Endometrium (tissue), 2 donors: Measurements from ENCODE around the gene ANO7.
A peak's percentile ranks its signal among the peaks of the same experiment; 100 is the strongest.

ENCODE experiments used
- FAIRE-seq: peaks from 2 replicates; lab custom pipeline; 2012; peaks lifted over from hg19 to GRCh38; lab: Jason Lieb, UNC
- donor health status: control.
- donor health status: control.

The ANO7 gene, protein sequence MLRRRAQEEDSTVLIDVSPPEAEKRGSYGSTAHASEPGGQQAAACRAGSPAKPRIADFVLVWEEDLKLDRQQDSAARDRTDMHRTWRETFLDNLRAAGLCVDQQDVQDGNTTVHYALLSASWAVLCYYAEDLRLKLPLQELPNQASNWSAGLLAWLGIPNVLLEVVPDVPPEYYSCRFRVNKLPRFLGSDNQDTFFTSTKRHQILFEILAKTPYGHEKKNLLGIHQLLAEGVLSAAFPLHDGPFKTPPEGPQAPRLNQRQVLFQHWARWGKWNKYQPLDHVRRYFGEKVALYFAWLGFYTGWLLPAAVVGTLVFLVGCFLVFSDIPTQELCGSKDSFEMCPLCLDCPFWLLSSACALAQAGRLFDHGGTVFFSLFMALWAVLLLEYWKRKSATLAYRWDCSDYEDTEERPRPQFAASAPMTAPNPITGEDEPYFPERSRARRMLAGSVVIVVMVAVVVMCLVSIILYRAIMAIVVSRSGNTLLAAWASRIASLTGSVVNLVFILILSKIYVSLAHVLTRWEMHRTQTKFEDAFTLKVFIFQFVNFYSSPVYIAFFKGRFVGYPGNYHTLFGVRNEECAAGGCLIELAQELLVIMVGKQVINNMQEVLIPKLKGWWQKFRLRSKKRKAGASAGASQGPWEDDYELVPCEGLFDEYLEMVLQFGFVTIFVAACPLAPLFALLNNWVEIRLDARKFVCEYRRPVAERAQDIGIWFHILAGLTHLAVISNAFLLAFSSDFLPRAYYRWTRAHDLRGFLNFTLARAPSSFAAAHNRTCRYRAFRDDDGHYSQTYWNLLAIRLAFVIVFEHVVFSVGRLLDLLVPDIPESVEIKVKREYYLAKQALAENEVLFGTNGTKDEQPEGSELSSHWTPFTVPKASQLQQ

DNA sequence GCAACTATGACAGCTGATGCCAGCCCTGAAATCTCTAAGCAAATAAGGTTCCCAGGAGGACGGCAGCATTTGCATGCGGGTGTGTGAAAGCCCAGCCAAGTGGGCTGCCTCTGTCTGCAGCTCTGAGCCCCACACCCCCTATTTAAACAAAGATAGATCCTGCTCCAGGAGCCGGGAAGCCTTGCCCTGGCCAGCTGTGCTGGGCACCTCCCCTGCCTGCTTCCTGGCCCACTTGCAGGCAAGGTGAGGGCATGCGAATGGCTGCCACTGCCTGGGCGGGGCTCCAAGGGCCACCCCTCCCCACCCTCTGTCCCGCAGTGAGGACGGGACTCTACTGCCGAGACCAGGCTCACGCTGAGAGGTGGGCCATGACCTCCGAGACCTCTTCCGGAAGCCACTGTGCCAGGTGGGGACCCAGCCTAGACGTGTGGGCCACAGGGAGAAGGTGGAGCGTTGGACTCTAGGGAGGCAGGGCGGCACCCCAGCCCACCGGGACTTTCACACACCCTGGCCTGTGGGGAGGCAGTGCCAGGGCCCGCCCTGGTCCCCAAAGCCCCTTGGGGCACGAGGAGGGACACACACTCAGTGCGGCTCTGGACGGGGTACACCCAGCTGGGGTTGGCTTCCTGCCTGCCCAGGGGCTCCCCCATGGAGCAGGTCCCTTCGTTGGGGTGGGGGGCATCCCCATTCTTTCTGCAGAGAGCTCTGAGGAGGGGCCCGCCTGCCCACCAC, at the start of gene ANO7:
ANO7 (plus strand) TSS at position 317 of the 732 bp plus-strand sequence. CDS start 1,387 bp downstream, outside the sequence.
- no peak for FAIRE-seq

DNA sequence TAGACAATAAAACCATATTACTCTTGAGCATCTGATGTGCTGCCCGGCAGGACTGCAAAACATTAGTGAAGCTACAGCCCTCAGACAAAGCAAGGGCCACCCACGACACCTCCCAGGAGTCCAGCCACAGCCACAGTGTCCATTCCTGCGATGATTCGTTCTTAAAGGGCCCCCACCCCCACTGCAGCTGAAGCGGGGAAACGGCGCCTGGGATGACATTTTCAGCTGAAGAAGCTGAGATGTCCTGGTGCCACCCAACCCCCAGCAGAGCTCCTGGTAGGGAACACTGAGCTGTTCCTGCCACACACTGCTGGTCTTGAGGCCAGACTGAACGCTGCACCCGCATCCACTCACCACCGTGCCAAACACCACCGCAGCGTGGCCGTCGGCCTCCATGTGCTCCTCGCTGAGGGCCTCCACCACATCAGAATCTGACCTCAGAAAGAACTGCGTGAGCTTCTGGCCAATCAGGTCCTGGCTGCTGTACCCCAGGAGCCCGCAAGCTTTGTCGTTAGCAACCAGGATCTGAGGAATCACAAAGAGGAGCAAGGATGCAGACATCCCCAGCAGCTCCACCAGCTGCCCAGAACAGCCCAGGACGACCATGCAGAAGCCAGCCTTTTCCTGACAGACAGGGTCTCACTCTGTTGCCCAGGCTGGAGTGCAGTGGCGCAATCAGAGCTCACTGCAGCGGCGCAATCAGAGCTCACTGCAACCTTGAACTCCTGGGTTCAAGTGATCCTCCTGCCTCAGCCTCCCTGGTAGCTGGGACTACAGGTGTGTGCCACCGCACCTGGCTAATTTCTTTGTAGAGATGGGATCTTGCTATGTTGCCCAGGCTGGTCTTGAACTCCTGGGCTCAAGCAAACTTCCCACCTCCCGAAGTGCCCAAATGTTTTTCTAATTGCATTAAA, 48.7 kb upstream of the ANO7 start:
- FAIRE-seq: no peak

DNA sequence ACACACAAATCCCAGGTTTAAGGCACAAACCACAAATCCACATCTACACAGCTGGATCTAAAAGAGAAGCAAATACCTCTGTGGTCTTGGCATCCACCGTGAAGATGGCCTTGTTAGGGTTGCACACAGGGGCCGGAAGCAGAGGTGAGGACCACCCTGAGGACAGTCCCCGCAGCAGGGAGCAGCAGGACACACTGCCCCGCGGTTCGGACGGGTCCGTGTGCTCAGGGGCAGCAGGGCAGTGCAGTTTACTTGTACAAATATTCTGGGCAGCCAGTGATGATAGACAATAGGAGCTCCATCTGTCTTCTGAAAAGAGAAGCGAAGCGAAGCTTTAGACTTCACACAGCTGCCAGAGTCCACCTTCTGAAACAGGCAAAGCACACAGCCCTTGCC, 48.0 kb upstream of the ANO7 start:
- no peak for FAIRE-seq

DNA sequence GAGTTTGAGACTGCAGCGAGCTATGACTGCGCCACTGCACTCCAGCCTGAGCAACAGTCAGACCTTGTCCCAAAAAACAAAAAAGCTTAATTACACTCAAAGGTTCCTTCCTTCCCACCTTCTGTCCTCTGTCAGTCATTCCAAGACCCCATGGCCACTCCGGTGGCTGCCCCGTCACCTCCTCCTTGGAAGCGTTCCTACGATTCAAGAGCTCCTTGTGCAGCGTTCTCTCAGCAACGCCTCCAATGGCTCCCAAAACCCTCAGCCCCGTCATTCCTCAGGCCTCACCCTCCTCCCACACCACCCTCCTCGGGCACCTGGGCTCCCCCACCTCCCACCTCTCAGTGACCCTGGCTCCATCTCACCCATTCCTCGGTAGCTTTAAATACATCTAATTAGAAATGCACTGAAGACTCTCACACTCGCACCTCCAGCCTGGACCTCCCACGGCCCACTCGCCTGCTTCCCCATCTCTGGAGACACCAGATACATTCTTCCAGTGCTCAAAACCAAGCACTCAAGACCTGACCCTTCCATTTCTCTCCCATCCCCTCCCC, 47.2 kb upstream of the ANO7 start:
- FAIRE-seq: no peak

DNA sequence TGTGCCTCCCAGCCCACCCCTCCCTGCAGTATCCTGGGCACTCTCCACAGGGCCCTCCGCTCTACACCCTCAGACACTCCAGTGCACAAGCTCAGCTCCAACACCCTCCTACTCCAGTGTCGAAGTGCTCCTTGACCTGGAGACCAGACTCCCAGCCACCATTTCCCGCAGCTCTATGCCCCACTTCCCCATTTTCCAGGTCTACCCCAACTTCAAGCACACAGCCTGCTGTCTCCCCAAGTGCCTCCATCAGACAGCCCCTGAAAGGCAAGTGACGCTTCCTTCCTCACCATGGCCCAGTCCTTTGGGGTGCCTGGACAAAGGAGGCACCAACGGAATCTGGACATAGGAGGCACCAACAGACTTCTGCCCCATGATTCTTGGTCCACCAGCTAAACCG, 46.4 kb upstream of the ANO7 start:
- FAIRE-seq: no peak

DNA sequence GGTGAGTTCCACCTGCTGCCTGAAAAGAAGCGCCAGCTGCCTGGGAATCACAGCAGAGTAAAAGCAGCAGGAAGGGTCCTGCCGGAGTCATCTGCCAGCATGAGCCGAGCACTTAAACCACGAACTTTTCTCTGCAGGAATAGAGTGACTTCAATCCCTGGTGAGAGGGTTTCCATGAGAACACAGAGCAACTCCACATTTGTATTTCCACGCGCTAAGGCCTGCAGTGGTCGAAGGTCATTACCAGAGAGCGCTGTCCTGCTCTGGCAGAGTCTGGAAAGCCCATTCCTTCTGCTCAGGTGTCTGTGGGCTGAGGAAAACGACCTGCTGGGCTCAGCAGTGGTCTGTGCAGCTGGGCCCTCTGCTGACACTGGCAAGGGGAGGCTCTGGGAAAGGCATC, 45.9 kb upstream of the ANO7 start:
- FAIRE-seq: no peak

DNA sequence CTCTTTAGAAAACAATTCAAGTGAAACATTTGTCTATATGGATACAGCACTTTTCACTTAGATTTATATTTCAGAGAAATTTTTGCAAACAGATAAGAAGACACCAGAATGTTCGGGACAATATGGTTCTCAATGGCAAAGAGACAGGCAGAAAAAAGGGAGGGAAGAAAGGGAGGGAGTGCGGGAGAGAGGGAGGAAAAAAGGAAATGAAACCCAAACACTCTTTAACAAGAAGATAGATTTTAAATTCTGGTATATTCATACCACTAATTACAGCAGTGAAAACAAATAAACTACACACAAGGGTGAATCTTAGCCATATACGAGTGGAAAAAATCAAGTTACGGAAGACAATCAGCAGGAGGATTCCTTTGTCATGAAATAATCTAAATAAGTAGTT, 42.2 kb upstream of the ANO7 start:
- no peak for FAIRE-seq

DNA sequence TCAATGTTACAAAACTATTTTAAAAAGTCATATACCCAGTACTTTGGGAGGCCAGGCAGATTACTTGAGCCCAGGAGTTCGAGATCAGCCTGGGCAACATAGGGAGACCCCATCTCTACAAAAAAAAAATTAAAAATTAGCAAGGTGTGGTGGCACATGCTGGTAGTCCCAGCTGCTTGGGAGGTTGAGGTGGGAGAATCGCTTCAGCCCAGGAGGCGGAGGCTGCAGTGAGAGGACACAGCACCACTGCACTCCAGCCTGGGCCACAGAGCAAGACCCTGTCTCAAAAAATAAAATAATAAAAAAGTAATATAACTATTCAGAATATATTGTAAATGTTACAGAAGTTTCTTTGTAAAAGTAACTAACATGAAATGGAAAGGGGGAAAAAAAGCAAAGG, 41.1 kb upstream of the ANO7 start:
- FAIRE-seq: no peak

DNA sequence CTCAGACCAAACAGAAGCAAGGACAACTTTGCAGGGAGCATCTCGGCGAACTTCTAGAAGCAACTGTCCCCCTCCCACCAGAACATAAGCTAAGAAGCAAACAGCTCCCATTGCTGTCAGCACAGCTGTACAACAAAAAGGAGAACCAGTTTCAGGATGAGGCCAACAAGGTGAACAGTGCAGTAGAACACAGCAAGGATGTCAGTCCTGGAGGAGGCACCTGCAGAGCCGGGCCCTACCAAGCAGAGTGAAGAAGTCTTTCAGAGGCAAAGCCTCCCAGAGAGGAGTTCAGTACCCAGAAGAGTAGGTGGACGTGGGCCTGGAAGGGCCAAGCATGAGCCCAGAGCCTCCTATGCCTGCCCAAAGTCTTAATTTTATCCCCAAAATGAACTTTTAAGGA, 40.2 kb upstream of the ANO7 start:
- FAIRE-seq: no peak

DNA sequence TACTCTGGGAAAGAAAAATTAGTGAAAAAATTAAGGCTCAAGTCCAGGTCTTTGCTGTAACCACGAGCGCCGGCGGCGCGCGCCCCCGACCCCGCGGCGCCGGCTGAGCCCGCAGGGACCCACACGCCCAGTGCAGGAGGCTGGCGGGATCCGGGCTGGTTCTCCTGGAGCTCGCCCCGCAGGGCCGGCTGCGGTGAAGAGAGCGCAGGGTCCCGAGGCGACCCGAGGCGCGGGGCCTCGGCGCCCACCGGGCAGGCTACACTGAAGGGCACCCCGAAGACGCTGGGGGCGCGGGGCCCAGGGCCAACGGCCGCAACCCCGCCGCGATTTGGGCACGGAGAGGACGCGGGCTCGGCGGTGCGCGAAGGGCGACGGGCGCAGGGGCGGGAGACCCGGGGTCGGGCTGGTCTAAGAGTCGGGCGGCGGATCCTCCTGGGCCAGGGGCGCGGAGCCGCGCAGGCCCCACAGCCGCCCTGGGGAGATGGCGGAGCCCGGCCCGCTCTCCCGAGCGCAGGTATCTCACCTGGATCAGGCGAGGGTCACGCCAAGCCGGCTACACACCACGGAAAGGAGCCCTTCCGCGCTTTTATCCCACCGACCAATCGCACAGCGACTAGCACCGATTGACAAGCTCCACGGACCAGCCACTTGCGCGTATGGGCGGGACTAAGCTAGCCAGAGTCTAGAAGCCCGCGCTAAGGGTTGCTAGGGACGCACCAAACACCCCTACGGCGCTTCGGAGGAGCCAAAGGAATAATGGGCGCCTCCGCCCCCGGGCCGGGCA, 39.4 kb upstream of the ANO7 start, which contains the start of gene PASK:
PASK (minus strand) TSS at position 582 of the 784 bp plus-strand sequence. CDS start 6,440 bp downstream, outside the sequence.
- peak; percentile 35 for FAIRE-seq

DNA sequence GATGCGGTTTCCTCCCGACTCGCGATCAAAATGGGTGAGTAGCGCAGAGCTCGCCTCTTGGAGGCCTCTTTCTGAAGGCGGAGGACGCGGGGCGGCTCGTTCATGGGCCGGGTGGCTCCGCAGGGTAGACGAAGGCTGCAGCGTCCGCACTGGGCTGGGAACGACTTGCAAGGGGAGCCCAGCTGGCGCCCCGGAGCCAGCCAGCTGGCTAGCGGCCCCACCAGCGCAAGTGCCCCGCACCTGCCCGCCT, 38.9 kb upstream of the ANO7 start:
- no peak for FAIRE-seq

DNA sequence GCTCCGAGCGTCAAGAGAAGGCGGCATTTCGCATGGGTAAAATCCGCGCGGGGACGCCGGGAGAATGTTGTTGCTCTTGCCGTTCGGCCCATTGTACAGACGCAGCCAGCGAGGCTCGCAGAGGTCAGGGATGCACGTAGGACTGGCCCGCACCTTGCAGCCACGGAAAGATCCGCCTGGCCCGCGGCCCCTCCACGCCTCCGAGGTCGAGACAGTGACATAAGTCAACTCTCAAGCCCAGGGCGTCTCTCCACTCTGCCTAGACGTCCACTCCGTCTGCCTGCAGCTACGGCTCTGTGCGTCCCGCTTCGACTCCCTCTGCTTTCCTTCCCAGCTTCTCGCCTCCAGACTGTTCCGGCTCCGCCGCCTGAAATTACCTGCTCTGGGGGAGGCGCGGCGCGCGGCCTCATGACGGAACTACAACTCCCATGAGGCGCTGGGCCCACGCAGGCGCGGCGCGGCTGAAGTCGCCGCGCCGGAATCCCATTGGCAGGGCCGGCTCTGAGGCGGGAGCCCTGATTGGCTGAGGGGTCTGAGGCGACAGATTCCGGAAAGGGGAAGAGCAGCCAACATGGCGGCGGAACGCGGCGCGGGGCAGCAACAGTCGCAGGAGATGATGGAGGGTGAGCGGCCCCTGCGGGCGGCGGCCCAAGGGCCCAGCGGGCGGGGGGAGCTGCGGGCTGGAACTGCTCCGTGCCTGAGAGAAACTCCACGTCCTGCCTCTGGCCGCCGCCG, 38.4 kb upstream of the ANO7 start, which contains the start of gene PPP1R7:
PPP1R7 (plus strand) TSS at position 543 of the 735 bp plus-strand sequence; CDS start at position 572, 29 bp downstream.
- peak; percentile 72 for FAIRE-seq

DNA sequence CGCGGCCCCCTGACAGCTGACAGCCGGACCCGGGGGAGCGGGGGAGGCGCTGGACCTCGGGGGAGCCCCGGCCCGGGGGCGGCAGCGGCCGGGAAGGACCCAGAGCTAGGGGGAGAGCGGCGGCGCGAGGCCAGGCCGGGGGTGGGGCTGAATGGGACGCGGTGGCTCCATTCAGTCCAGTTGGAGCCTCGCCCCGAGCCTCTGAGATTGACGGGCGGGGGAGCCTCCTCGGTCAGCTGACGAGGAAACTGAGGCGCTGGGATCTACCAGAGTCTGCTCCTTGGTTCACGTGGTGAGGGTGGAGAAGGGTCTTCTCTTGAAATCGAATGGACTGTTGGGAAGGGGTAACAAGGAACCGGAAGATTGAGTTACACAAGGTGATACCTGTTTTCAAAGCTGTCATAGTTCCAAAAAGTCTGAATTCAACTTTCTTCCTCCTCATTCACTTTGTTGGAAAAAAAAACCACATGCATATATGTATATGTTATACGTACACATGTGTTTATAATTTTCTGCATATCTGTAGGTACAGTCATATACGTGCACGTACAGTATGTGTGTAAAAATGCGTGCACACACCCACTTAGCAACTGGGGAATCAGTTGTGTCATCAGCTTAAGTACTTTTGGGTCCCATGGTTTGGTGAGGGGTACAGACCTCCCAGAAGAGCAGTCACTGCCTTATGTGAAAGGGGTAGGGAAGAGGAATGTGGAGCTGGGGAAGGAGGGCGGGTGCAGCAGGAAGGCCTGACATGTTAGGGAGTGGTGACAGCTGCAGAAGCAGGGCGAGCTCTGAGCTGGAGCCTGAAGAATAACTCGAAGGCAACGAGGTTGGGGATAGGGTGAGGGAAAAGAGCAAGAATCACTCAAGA, 37.6 kb upstream of the ANO7 start:
- FAIRE-seq: no peak

DNA sequence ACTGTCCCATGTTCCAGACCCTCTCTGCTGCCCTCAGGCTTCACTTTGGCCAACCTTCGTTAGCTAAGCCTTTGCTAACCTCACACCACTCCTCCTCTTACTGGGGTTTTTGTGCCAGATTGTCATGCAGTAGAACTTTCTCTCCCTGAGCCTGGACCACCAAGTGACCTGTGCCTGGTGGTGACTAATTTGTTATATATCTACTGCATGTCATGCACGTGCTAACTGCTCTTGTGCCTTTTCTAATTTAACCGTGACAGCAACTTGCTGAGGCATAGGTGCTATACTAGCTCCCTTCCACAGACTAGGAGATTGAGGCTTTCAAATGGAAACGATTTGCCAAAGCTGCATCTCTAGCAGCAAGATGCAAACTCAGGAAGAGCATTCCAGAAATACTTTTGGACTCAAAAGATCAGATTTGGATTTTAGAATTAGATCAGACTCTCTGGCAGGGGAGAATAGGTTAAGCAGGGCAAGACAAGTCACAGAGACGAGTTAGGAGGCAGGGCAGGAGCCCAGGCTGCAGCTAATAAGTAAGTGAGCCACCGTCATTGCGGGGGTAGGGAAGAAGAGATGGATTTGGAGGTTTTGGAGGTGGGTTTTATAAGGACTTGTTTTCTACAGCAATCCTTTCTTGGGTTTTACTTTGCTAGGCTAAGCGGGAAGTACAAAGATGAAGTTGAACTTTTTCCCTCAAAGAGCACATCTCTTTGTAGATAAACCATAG, 36.4 kb upstream of the ANO7 start:
- no peak for FAIRE-seq

DNA sequence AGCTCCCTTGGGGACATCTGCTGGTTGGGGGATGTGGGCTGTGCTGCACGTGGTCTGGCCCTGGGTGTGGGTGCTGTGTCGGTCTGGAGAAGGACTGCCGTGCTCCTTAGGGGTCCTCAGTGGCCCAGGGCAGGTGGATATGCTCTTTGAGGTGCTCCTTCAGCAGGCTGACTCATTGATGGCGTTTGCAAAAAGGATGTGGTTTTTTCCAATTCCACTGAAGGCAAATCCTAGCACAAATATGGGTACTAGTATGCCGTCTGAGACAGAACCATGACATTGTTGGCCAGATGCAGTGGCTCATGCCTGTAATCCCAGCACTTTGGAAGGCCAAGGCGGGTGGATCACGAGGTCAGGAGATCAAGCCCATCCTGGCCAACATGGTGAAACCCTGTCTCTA, 34.9 kb upstream of the ANO7 start:
- FAIRE-seq: no peak

DNA sequence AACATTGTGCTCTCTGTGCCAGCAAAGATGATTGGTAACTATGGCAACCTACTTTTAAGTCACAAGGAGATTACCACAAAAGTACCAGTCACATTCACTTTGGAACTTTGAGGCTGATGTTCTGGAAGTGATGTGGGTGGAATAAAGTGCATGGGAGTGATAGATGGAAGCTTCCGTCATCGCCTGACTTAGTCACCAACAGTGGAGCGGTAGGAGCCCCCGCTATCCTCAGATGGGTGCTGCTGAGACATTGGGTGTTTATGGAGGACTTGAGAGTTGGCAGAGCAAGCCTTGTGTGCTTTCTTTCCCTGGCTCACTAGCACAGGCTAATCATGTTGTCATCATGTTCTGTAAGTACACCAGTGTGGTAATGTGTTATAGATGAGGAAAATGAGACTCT, 33.6 kb upstream of the ANO7 start:
- no peak for FAIRE-seq

DNA sequence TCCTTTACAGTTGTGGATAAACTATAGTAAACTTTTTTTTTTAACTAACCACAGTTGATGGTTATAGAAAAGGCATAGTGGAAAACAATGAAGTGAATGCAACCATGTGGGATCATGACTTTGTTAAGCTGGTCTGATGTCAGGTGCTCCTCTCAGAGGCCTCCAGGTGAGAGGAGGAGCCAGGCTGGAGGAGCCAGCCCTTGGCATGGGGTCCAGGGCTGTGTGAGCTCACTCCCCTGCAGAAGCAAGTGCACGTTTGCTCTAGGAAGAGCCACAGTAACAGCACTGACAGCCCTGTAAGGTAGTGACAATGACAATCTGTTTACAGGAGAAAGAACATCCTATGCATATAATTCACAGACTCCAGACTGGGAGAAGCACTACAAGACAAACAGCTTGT, 32.5 kb upstream of the ANO7 start:
- no peak for FAIRE-seq

DNA sequence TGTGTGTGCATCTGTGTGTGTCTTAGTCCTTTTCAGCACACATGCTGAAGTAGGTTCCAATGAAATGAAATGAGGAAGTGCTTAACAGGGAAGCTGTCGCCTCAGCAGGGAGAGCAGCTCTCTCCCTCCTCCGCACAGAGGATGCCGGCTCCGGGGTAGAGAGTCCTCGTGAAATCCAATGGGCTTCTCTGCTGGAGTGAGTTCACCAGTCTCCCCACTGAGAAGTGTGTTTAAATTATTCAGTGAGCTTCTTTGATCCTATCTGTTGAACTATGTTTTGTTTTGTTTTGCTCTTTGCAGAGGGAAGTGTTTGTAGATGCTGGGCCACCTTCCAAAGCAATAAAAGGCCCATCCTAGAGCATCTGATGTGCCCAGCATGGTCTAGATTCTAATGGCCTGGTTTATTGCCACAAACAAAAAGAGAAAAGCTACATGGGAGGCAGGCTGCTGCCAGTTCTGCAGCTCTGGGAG, 31.5 kb upstream of the ANO7 start:
- FAIRE-seq: peak; percentile 72
